Mesendoderm (in vitro differentiated cells): ENCODE measurements around the gene APOA4.
"Not testable (repeated sequence)": the region's sequence is repeated elsewhere in the genome, so short reads cannot be mapped to it uniquely, and the experiment has no call there.

Experiments used
- DNase-seq: peaks from one replicate; pipeline ENCODE4 v3.0.0; 2013
- H2AK5ac ChIP-seq: 2 replicates; pipeline ENCODE4 v1.6.1; 2013; ENCODE audit warnings: low read length, inconsistent platforms
- H2BK120ac ChIP-seq: 2 replicates; pipeline ENCODE4 v1.6.1; 2013; ENCODE audit warnings: low read depth, mild to moderate bottlenecking, low read length, moderate library complexity, mixed read lengths
- H2BK15ac ChIP-seq: replicated peaks from 2 replicates; pipeline ENCODE4 v1.6.1; 2013; ENCODE audit warnings: low read depth, mild to moderate bottlenecking, moderate library complexity
- H2BK5ac ChIP-seq: 2 replicates; pipeline ENCODE4 v1.6.1; 2013; ENCODE audit warnings: low read length, inconsistent platforms
- H3K18ac ChIP-seq: 2 replicates; pipeline ENCODE4 v1.6.1; 2013; ENCODE audit warnings: mild to moderate bottlenecking, low read length, mixed read lengths
- H3K23ac ChIP-seq: one replicate; pipeline ENCODE4 v1.6.1; 2013; ENCODE audit warnings: low read length
- H3K27ac ChIP-seq: 2 replicates; pipeline ENCODE4 v1.5.1; 2013; ENCODE audit warnings: low read depth, mild to moderate bottlenecking, inconsistent platforms, low read length, moderate library complexity
- H3K27me3 ChIP-seq: 2 replicates; pipeline ENCODE4 v1.6.1; 2013; ENCODE audit warnings: low read length, control low read depth, mild to moderate bottlenecking, inconsistent platforms; ENCODE audit not compliant: insufficient read depth, poor library complexity
- H3K36me3 ChIP-seq: 2 replicates; pipeline ENCODE4 v1.6.1; 2013; ENCODE audit warnings: low read length, inconsistent platforms; ENCODE audit not compliant: control insufficient read depth, insufficient read depth
- H3K4ac ChIP-seq: one replicate; pipeline ENCODE4 v1.6.1; 2013; ENCODE audit warnings: low read depth, mild to moderate bottlenecking, low read length, moderate library complexity
- H3K4me1 ChIP-seq: 2 replicates; pipeline ENCODE4 v1.6.1; 2013; ENCODE audit warnings: low read depth, low read length, inconsistent platforms; ENCODE audit not compliant: control insufficient read depth
- H3K4me2 ChIP-seq: 2 replicates; pipeline ENCODE4 v1.6.1; 2013; ENCODE audit warnings: low read length
- H3K4me3 ChIP-seq: 2 replicates; pipeline ENCODE4 v1.5.1; 2013; ENCODE audit warnings: mild to moderate bottlenecking, low read length
- H3K56ac ChIP-seq: one replicate; pipeline ENCODE4 v1.6.1; 2013; ENCODE audit warnings: low read length
- H3K79me1 ChIP-seq: 2 replicates; pipeline ENCODE4 v1.6.1; 2013; ENCODE audit warnings: low read length, inconsistent platforms
- H3K79me2 ChIP-seq: 2 replicates; pipeline ENCODE4 v1.6.1; 2013; ENCODE audit warnings: mild to moderate bottlenecking, low read length; ENCODE audit not compliant: control insufficient read depth, insufficient read depth
- H3K9ac ChIP-seq: 2 replicates; pipeline ENCODE4 v1.6.1; 2013; ENCODE audit warnings: low read length, inconsistent platforms
- H4K5ac ChIP-seq: one replicate; pipeline ENCODE4 v1.6.1; 2013; ENCODE audit warnings: low read length
- H4K8ac ChIP-seq: one replicate; pipeline ENCODE4 v1.6.1; 2013; ENCODE audit warnings: low read depth, mild to moderate bottlenecking, control low read depth, low read length, moderate library complexity
- WGBS: extraction: QIAGEN DNeasy Blood & Tissue Kit; methylation state at CpG from one replicate; pipeline ENCODE4 v1.1.7; 2013; ENCODE audit warnings: low lambda C conversion rate, missing lambda C conversion rate; ENCODE audit not compliant: insufficient coverage; ENCODE audit errors: extremely low coverage; 5-methylcytosine and 5-hydroxymethylcytosine counted together

The APOA4 gene

DNA sequence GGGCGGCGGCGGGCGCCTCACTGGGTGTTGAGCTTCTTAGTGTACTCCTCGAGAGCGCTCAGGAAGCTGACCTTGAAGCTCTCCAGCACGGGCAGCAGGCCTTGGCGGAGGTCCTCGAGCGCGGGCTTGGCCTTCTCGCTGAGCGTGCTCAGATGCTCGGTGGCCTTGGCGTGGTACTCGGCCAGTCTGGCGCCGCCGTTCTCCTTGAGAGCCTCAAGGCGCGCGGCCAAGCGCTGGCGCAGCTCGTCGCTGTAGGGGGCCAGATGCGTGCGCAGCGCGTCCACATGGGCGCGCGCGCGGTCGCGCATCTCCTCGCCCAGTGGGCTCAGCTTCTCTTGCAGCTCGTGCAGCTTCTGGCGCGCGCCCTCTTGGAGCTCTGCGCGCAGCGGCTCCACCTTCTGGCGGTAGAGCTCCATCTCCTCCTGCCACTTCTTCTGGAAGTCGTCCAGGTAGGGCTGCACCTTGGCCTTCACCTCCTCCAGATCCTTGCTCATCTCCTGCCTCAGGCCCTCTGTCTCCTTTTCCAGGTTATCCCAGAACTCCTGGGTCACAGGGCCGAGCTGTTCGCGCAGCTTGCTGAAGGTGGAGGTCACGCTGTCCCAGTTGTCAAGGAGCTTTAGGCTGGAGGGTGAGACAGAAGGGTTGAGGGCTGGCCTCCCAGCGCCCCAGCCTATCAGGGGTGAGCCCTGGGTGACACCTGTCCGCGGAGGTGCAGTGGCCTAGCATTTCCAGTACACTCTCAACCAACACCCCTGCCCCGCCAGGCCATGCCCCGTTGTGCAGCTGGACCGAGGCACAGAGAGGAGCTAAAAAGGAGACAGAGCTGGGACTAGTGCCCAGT is 12.9 kb upstream of the APOA4 start:
- no peak overlapping the region for H3K27ac ChIP-seq
- H3K4me1 ChIP-seq, result peaks cover 8% of the 10 kb centered on the region
- H3K36me3 ChIP-seq, result no peaks in the 10 kb centered on the region
- H2BK5ac ChIP-seq, result no peak overlapping the region
- H3K9ac ChIP-seq, result peak overlapping the region; percentile 68
- peak; percentile 96 for DNase-seq
- H3K56ac ChIP-seq, result peak overlapping the region; percentile 93
- peak overlapping the region; percentile 93 for H2AK5ac ChIP-seq
- H2BK120ac ChIP-seq, result no peak overlapping the region
- no CpG with 5 or more reads among the region's 57 CpGs for WGBS
- no peak overlapping the region for H3K18ac ChIP-seq
- H3K4me3 ChIP-seq, result peak overlapping the region; percentile 12
- no peak overlapping the region for H2BK15ac ChIP-seq
- no peak overlapping the region for H4K5ac ChIP-seq
- no peaks in the 10 kb centered on the region for H3K79me2 ChIP-seq
- no peak overlapping the region for H4K8ac ChIP-seq
- H3K23ac ChIP-seq, result peak overlapping the region; percentile 29
- H3K27me3 ChIP-seq, result no peaks in the 10 kb centered on the region
- no peaks in the 10 kb centered on the region for H3K79me1 ChIP-seq
- peak overlapping the region; percentile 70 for H3K4me2 ChIP-seq
- peak overlapping the region; percentile 22 for H3K4ac ChIP-seq

DNA sequence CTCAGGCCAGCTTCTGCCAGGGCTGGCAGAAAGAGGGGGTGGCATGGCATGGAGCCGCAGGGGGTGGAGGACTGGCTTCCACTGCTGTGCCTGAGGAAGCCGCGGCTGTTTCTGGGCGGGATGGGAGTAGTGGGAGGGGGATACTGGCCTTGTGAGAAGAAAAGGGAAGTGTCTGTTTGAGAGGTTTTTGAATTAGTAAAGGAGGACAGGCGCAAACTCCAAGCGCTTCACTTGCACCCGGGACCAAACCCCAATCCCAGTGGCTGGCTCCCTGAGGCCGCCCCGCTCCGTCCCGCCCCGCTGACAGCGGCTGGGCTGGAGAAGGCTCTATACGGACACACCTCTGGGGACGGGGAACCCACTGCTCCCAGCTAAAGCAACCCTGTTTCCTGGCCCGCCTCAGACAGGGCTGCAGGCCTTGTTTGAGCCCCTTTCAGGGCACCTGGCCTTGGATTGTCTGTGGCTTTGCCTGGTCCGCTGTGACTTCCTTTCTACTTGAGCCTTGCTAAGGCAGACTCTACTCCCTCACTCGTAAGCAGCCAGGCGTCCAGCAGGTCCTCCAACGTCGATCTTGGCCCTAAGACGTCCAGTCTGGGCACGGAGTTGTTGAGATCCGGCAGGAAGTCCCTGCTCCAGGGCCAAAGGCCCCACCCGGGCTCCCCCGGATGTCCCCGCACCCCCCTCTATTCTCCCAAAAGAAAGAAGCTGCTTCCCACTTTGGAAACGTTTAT is 12.1 kb upstream of the APOA4 start:
- Histone ChIP-seq H3K79me1 (no peaks in the 10 kb centered on the region), H2BK120ac (no peak overlapping the region), H3K27ac (no peak overlapping the region), H3K18ac (no peak overlapping the region), H2BK5ac (no peak overlapping the region), H3K9ac (peak overlapping the region; percentile 68), H2AK5ac (no peak overlapping the region), H3K4me1 (peaks cover 8% of the 10 kb centered on the region), H4K8ac (no peak overlapping the region), H3K23ac (peak overlapping the region; percentile 29), H3K4me3 (no peak overlapping the region), H4K5ac (no peak overlapping the region), H3K4me2 (peak overlapping the region; percentile 70), H3K27me3 (no peaks in the 10 kb centered on the region), H3K4ac (peak overlapping the region; percentile 22), H3K36me3 (no peaks in the 10 kb centered on the region), H3K56ac (peak overlapping the region; percentile 93), H2BK15ac (no peak overlapping the region), H3K79me2 (no peaks in the 10 kb centered on the region)
- no CpG with 5 or more reads among the region's 28 CpGs for WGBS
- no peak for DNase-seq

DNA sequence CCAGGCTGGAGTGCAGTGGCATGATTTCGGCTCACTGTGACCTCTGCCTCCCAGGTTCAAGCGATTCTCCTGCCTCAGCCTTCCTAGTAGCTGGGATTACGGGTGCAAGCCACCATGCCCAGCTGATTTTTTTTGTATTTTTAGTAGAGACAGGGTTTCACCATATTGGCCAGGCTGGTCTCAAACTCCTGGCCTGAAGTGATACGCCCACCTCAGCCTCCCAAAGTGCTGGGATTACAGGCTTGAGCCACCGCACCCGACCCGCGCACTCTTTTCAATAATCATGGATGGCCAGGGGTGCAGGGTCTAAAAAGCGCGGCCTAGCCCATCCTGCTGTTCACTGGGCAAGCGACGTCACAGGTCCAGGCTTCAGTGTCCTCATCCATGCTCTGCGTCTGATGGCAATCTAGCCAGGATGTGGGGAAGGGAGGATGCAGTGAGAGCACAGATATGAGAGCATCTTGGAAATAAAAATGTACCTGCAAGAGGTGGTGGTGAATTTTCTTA is 11.5 kb upstream of the APOA4 start:
- DNase-seq, H3K79me2 ChIP-seq, H3K36me3 ChIP-seq, H3K4ac ChIP-seq, H3K9ac ChIP-seq, H2AK5ac ChIP-seq, H2BK120ac ChIP-seq, H3K23ac ChIP-seq, H2BK15ac ChIP-seq, H3K79me1 ChIP-seq, H4K5ac ChIP-seq, H3K4me3 ChIP-seq, H3K18ac ChIP-seq, H2BK5ac ChIP-seq, H4K8ac ChIP-seq, H3K4me2 ChIP-seq, H3K4me1 ChIP-seq, H3K27me3 ChIP-seq, H3K27ac ChIP-seq, H3K56ac ChIP-seq: not testable (repeated sequence)
- no CpG with 5 or more reads among the region's 13 CpGs for WGBS

DNA sequence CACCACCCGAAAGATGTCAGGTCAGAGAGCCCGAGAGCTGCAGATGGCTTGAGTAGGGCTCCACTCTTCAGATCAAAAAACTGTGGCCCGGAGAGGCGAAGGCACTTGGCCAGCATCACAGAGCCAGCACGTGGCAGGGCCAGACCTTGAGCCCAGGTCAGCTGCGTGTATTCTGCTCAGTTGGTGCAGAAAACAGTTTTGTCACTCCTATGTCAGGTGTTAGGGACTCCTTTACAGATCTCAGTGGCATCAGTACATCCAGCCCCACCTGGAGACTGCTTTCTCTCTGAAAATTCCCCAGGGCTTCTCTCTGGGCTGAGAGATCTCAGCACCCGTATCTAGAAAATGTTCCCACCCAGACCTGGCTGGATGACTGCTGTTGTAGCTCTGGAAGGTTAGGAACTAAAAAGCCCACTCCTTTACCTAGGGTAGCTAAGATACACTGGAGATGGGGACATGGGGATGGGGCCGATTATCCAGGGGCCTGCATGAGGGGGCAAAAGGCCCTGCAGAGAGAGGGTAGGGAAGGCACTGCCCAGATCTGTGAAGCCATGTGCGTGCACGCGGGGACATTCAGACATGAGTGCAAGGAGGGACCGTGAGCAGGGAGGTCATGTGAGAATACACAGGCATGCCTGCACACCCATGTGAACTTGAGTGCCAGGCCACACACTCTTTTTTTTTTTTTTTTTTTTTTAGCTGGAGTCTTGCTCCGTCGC is 10.9 kb upstream of the APOA4 start:
- Histone ChIP-seq H4K8ac (no peak overlapping the region), H3K4me3 (no peak overlapping the region), H3K27ac (no peak overlapping the region), H3K79me2 (no peaks in the 10 kb centered on the region), H3K4me1 (peaks cover 8% of the 10 kb centered on the region), H3K4ac (no peak overlapping the region), H3K9ac (no peak overlapping the region), H3K18ac (no peak overlapping the region), H3K4me2 (no peak overlapping the region), H2BK120ac (no peak overlapping the region), H2AK5ac (no peak overlapping the region), H3K79me1 (no peaks in the 10 kb centered on the region), H3K56ac (no peak overlapping the region), H4K5ac (no peak overlapping the region), H2BK5ac (no peak overlapping the region), H2BK15ac (no peak overlapping the region), H3K36me3 (no peaks in the 10 kb centered on the region), H3K27me3 (no peaks in the 10 kb centered on the region), H3K23ac (no peak overlapping the region)
- no peak for DNase-seq
- WGBS, result no CpG with 5 or more reads among the region's 14 CpGs

DNA sequence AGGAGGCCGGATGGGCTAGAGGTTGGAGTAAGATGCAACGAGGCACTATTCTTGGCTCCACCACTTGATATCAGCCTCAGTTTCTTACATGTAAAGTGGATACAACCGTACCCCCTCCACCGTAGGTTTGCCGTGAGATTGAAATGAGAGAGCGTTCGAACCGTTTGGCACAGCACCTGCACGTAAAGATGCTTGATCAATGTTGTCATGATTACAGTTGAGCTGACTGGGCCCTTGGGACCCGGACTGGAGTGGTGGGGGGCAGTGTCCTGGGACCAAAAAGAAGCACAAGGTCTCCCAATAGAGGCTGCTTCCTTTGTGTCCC is 10.3 kb upstream of the APOA4 start:
- no peak overlapping the region for H3K27ac ChIP-seq
- no CpG with 5 or more reads among the region's 10 CpGs for WGBS

More for the DNA sequence above, 10.3 kb upstream of the APOA4 start:
- Histone ChIP-seq H3K4me2 (no peak overlapping the region), H3K4me3 (no peak overlapping the region), H2BK5ac (no peak overlapping the region), H3K79me1 (no peaks in the 10 kb centered on the region), H4K5ac (no peak overlapping the region), H3K4ac (no peak overlapping the region), H4K8ac (no peak overlapping the region), H3K9ac (no peak overlapping the region), H2BK120ac (no peak overlapping the region), H3K79me2 (no peaks in the 10 kb centered on the region), H3K36me3 (no peaks in the 10 kb centered on the region), H3K27me3 (no peaks in the 10 kb centered on the region), H3K56ac (no peak overlapping the region), H2BK15ac (no peak overlapping the region), H3K4me1 (peaks cover 8% of the 10 kb centered on the region), H3K23ac (no peak overlapping the region), H2AK5ac (no peak overlapping the region), H3K18ac (no peak overlapping the region)
- DNase-seq, result no peak
